Measurements from ENCODE around the gene RNF227. TPM values are rescaled to one million over a fixed set of nuclear protein-coding genes. Genes with fewer than 3 reads are reported as not detected.
A peak's percentile ranks its signal among the peaks of the same experiment; 100 is the strongest.
"Not testable (repeated sequence)": the region's sequence is repeated elsewhere in the genome, so short reads cannot be mapped to it uniquely, and the experiment has no call there.

Gene RNF227
- polyA plus RNA-seq (2013, experiment 1 of 2), result 1.1 TPM
- polyA plus RNA-seq (2013, experiment 2 of 2), result 1.0 TPM

GRCh38 chr17:7915611-7916384 lies at the start of gene RNF227:
TSS of gene RNF227 (minus strand) at chr17:7916289. CDS start at chr17:7916195, 94 bp downstream.
- H3K27me3 ChIP-seq (ENCODE audit: insufficient read depth, low read length), result peaks cover 42% of the 10 kb centered on the region
- peak within 1 kb of the TSS; percentile 52 for H3K9ac ChIP-seq (ENCODE audit: low read depth, low read length)
- WGBS, result under 1% methylated on average over 100 of the region's 100 CpGs
- H3K27ac ChIP-seq (ENCODE audit: low read depth, low read length), result peak within 1 kb of the TSS; percentile 57; the same call in 1 of the 2 replicates
- H3K36me3 ChIP-seq (ENCODE audit: insufficient read depth, low read length), result no peaks in the 10 kb centered on the region
- no peaks in the 10 kb centered on the region; the same call in 1 of the 2 replicates for H3K9me3 ChIP-seq (ENCODE audit: insufficient read depth, low read depth, low read length)
- H3K4me3 ChIP-seq (ENCODE audit: low read length), result peak within 1 kb of the TSS; percentile 51
- no peaks in the 10 kb centered on the region for H3K4me1 ChIP-seq (ENCODE audit: insufficient read depth, low read length)

GRCh38 chr17:7961421-7961820 lies 45.3 kb upstream of the RNF227 start:
- Histone ChIP-seq H3K9me3 (ENCODE audit: insufficient read depth, low read depth, low read length) (no peaks in the 10 kb centered on the region), H3K27ac (ENCODE audit: low read depth, low read length) (no peak overlapping the region), H3K27me3 (ENCODE audit: insufficient read depth, low read length) (no peaks in the 10 kb centered on the region), H3K36me3 (ENCODE audit: insufficient read depth, low read length) (no peaks in the 10 kb centered on the region), H3K9ac (ENCODE audit: low read depth, low read length) (no peak overlapping the region), H3K4me3 (ENCODE audit: low read length) (no peak overlapping the region), H3K4me1 (ENCODE audit: insufficient read depth, low read length) (peaks cover 5% of the 10 kb centered on the region; the same call in 1 of the 2 replicates)
- WGBS, result 90% methylated on average over 2 of the region's 2 CpGs

DNA sequence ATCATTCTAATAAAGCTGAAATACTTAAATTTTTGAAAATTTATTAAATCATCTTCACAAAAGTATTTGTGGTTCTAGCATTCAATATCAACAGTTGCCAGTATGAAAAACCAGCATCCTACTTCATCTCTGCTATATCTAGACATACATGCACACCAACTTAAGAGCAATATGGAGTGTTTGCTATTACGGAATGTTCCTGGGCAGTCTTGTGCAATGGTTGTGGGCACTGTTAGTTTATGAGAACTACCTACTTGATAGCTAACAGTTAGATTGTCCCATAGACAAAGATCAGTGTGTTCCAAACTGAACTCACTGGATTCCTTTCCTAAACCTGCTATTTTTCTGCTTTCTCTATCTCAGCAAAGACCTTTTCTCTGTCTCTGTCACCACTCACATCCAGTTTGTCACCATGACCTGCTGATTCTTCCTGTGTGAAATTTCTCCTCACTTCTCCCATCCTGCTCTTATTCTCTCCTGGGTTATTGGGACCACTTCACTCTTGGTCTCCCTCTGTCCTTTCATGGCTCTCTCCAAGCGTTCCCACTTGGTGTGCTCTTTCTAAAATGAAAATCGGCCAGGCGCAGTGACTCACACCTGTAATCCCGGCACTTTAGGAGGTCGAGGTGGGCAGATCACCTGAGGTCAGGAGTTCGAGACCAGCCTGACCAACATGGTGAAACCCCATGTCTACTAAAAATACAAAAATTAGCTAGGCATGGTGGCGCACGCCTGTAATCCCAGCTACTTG lies 43.6 kb upstream of the RNF227 start:
- Histone ChIP-seq H3K4me1 (ENCODE audit: insufficient read depth, low read length) (no peaks in the 10 kb centered on the region; the same call in 1 of the 2 replicates), H3K36me3 (ENCODE audit: insufficient read depth, low read length) (no peaks in the 10 kb centered on the region), H3K9me3 (ENCODE audit: insufficient read depth, low read depth, low read length) (no peaks in the 10 kb centered on the region), H3K4me3 (ENCODE audit: low read length) (no peak overlapping the region), H3K9ac (ENCODE audit: low read depth, low read length) (no peak overlapping the region), H3K27me3 (ENCODE audit: insufficient read depth, low read length) (no peaks in the 10 kb centered on the region), H3K27ac (ENCODE audit: low read depth, low read length) (no peak overlapping the region)
- WGBS, result 98% methylated on average over 9 of the region's 9 CpGs

DNA sequence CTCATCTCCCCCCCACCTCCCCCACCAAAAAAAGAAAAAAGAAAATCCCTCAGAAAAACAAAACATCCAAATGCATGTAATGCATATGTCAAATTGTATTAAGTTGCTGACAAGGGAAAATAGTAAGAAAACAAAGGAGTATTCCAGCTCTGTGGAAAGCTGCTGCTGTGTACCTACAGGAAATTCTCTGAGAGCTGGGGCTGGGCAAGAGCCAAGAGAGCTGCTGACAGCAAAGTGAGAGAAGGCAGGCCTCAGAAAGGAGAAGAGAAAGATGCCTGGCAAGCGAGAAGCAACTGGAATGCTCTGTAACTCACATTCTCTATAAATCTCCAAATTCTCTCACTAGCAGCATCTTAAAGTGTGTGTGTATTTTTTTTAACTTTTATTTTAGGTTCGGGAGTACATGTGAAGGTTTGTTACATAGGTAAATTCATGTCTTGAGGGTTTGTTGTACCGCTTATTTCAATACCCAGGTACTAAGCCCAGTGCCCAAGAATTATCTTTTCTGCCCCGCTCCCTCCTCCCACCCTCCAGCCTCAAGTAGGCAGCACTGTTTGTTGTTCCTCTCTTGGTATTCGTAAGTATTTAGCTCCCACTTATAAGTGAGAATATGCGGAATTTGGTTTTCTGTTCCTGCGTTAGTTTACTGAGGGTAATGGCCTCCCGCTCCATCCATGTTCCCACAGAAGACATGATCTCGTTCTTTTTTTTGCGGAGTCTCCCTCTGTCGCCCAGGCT lies 40.3 kb upstream of the RNF227 start:
- H3K9ac ChIP-seq (ENCODE audit: low read depth, low read length), result no peak overlapping the region
- no peaks in the 10 kb centered on the region; the same call in 1 of the 2 replicates for H3K4me1 ChIP-seq (ENCODE audit: insufficient read depth, low read length)
- no peak overlapping the region for H3K4me3 ChIP-seq (ENCODE audit: low read length)
- 91% methylated on average over 9 of the region's 11 CpGs for WGBS
- no peaks in the 10 kb centered on the region for H3K27me3 ChIP-seq (ENCODE audit: insufficient read depth, low read length)
- no peaks in the 10 kb centered on the region for H3K36me3 ChIP-seq (ENCODE audit: insufficient read depth, low read length)
- no peak overlapping the region for H3K27ac ChIP-seq (ENCODE audit: low read depth, low read length)
- H3K9me3 ChIP-seq (ENCODE audit: insufficient read depth, low read depth, low read length), result no peaks in the 10 kb centered on the region

- 90% methylated on average over 13 of the region's 13 CpGs for WGBS
- no peak overlapping the region for H3K4me3 ChIP-seq (ENCODE audit: low read length)
Observed at GRCh38 chr17:7955414-7956227, 39.5 kb upstream of the RNF227 start.

GRCh38 chr17:7953266-7953665 lies 37.2 kb upstream of the RNF227 start:
- WGBS, result 95% methylated on average over 13 of the region's 13 CpGs
- peaks cover 16% of the 10 kb centered on the region for H3K36me3 ChIP-seq (ENCODE audit: insufficient read depth, low read length)
- not testable (repeated sequence) for H3K27ac ChIP-seq (ENCODE audit: low read depth, low read length); H3K9me3 ChIP-seq (ENCODE audit: insufficient read depth, low read depth, low read length); H3K4me1 ChIP-seq (ENCODE audit: insufficient read depth, low read length); H3K27me3 ChIP-seq (ENCODE audit: insufficient read depth, low read length); H3K9ac ChIP-seq (ENCODE audit: low read depth, low read length); H3K4me3 ChIP-seq (ENCODE audit: low read length)

More at GRCh38 chr17:7955414-7956227, 39.5 kb upstream of the RNF227 start:
- Histone ChIP-seq H3K36me3 (ENCODE audit: insufficient read depth, low read length) (no peaks in the 10 kb centered on the region), H3K4me1 (ENCODE audit: insufficient read depth, low read length) (no peaks in the 10 kb centered on the region), H3K27ac (ENCODE audit: low read depth, low read length) (no peak overlapping the region), H3K27me3 (ENCODE audit: insufficient read depth, low read length) (no peaks in the 10 kb centered on the region), H3K9ac (ENCODE audit: low read depth, low read length) (no peak overlapping the region), H3K9me3 (ENCODE audit: insufficient read depth, low read depth, low read length) (no peaks in the 10 kb centered on the region)

- Histone ChIP-seq H3K4me3 (ENCODE audit: low read length) (no peak overlapping the region), H3K27ac (ENCODE audit: low read depth, low read length) (no peak overlapping the region), H3K9ac (ENCODE audit: low read depth, low read length) (no peak overlapping the region), H3K4me1 (ENCODE audit: insufficient read depth, low read length) (no peaks in the 10 kb centered on the region), H3K27me3 (ENCODE audit: insufficient read depth, low read length) (no peaks in the 10 kb centered on the region), H3K9me3 (ENCODE audit: insufficient read depth, low read depth, low read length) (no peaks in the 10 kb centered on the region), H3K36me3 (ENCODE audit: insufficient read depth, low read length) (peaks cover 33% of the 10 kb centered on the region)
- WGBS, result 74% methylated on average over 5 of the region's 5 CpGs
Observed at GRCh38 chr17:7951143-7951792, 35.2 kb upstream of the RNF227 start.

DNA sequence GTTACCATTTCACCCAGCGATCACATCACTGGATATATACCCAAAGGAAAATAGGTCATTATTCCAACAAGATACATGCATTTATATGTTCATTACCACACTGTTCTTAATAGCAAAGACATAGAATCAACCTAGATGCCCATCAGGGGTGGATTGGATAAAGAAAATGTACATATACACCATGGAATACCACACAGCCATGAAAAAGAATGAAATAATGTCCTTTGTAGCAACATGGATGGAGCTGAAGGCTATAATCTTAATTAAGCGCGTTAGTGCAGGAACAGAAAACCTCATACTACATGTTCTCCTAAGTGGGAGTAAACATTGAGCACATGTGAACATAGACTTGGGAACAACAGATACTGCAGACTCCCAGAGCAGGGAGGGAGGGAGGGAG lies 34.5 kb upstream of the RNF227 start:
- Histone ChIP-seq H3K9me3 (ENCODE audit: insufficient read depth, low read depth, low read length) (no peaks in the 10 kb centered on the region), H3K4me3 (ENCODE audit: low read length) (no peak overlapping the region), H3K27ac (ENCODE audit: low read depth, low read length) (no peak overlapping the region), H3K36me3 (ENCODE audit: insufficient read depth, low read length) (peaks cover 40% of the 10 kb centered on the region), H3K27me3 (ENCODE audit: insufficient read depth, low read length) (no peaks in the 10 kb centered on the region), H3K9ac (ENCODE audit: low read depth, low read length) (no peak overlapping the region), H3K4me1 (ENCODE audit: insufficient read depth, low read length) (no peaks in the 10 kb centered on the region)
- WGBS, result 100% methylated on average over 1 of the region's 3 CpGs

DNA sequence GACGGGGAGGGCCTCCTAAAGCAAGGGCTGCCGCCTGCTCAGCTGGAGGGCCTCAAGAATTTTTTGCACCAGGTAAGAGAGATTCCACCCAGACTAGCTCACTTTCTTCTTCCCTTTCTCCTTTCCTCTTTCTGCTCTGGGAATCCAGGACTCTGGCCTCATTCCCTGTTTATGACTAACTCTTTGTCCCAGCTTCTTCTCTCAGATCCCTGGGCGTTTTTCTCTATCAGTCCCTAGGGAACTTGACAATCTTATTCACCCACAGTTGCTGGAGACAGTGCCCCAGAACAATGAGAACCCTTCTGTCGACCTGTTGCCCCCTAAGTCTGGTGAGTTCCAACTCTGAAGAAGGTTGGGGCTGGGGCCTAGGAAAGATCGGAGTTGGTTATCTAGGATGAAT lies 31.6 kb upstream of the RNF227 start:
- H3K9ac ChIP-seq (ENCODE audit: low read depth, low read length), result no peak overlapping the region
- WGBS, result 91% methylated on average over 5 of the region's 5 CpGs
- peaks cover 66% of the 10 kb centered on the region for H3K36me3 ChIP-seq (ENCODE audit: insufficient read depth, low read length)

DNA sequence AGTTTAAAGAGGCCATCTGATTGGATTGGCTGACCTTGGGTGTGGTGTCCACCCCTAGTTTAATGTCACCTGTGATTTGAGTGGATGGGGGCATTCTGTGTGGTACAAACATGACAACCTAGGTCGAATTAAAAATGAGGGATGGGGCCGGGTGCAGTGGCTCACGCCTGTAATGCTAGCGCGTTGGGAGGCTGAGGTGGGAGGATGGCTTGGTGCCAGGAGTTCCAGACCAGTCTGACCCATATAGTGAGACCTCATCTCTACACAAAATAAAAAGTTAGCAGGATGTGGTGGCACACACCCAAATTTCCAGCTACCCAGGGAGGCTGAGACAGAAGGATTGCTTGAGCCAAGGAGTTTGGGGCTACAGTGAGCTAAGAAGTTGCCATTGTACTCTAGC lies 30.4 kb upstream of the RNF227 start:
- no peak overlapping the region for H3K9ac ChIP-seq (ENCODE audit: low read depth, low read length)
- no peaks in the 10 kb centered on the region for H3K9me3 ChIP-seq (ENCODE audit: insufficient read depth, low read depth, low read length)
- no peaks in the 10 kb centered on the region for H3K4me1 ChIP-seq (ENCODE audit: insufficient read depth, low read length)
- H3K36me3 ChIP-seq (ENCODE audit: insufficient read depth, low read length), result peaks cover 72% of the 10 kb centered on the region
- no peak overlapping the region for H3K27ac ChIP-seq (ENCODE audit: low read depth, low read length)
- H3K27me3 ChIP-seq (ENCODE audit: insufficient read depth, low read length), result no peaks in the 10 kb centered on the region
- H3K4me3 ChIP-seq (ENCODE audit: low read length), result no peak overlapping the region
- WGBS, result 85% methylated on average over 5 of the region's 5 CpGs

More for the DNA sequence above, 31.6 kb upstream of the RNF227 start:
- no peaks in the 10 kb centered on the region for H3K4me1 ChIP-seq (ENCODE audit: insufficient read depth, low read length)
- H3K9me3 ChIP-seq (ENCODE audit: insufficient read depth, low read depth, low read length), result no peaks in the 10 kb centered on the region
- H3K27me3 ChIP-seq (ENCODE audit: insufficient read depth, low read length), result no peaks in the 10 kb centered on the region
- H3K4me3 ChIP-seq (ENCODE audit: low read length), result no peak overlapping the region
- H3K27ac ChIP-seq (ENCODE audit: low read depth, low read length), result no peak overlapping the region
